Pancreas (tissue), 10 donors: ENCODE measurements around the gene NECTIN4. TPM values are rescaled to one million over a fixed set of nuclear protein-coding genes. Genes with fewer than 3 reads are reported as not detected.

Experiments
- ATAC-seq, 4 donors: fragments of 200-7000 bp; cut with Tn5 transposase; one replicate each; pipeline versions ENCODE4 v1.8.0 to v1.9.1; 2020; ENCODE audit warnings: mild to moderate bottlenecking in 4 of 4, moderate library complexity in 4 of 4
- DNase-seq, 6 donors: peaks; one replicate each; pipeline ENCODE4 v3.0.0-alpha.2; 2020
- FAIRE-seq: peaks from 2 replicates; lab custom pipeline; 2012; peaks lifted over from hg19 to GRCh38; lab: Jason Lieb, UNC
- H3K27ac ChIP-seq, 4 donors: fragments of 200-600 bp; sonication (generic); 1 replicate in 3 of 4; 2 replicates in 1 of 4; pipeline versions ENCODE4 v1.5.0 to v1.8.0; 2020
- H3K27me3 ChIP-seq, 4 donors: fragments of 200-600 bp; one replicate each; pipeline ENCODE4 v1.8.0; 2021
- H3K36me3 ChIP-seq, 3 donors: fragments of 200-600 bp; sonication (generic) in 1 of 3; one replicate each; pipeline versions ENCODE4 v1.5.0 to v1.8.0; 2020 to 2021
- H3K4me1 ChIP-seq, 3 donors: fragments of 200-600 bp; one replicate each; pipeline ENCODE4 v1.8.0; 2021
- H3K4me3 ChIP-seq, 4 donors: fragments of 200-600 bp; sonication (generic) in 2 of 4; one replicate each; pipeline versions ENCODE4 v1.5.0 to v1.8.0; 2020 to 2021
- H3K9me3 ChIP-seq, 4 donors: fragments of 200-600 bp; one replicate each; pipeline ENCODE4 v1.8.0; 2021
- CTCF ChIP-seq, 4 donors: fragments of 200-600 bp; sonication (generic) in 3 of 4; IDR thresholded peaks; one replicate each; pipeline versions ENCODE4 v1.5.0 to v1.8.0; 2021; ENCODE audit warnings: antibody characterized with exemption in 4 of 4
- WGBS, 2 donors: extraction: QIAGEN DNeasy Blood & Tissue Kit; methylation state at CpG; one replicate each; pipeline ENCODE4 v1.1.7; 2013; 5-methylcytosine and 5-hydroxymethylcytosine counted together
- intact Hi-C, 3 donors: fragments of 100-400 bp; cut with DNase I; formaldehyde crosslinking; loops; one replicate each; pipeline versions ENCODE4 v1.11.1 to v1.14.2; 2022
- polyA plus RNA-seq, 2 donors: library from polyadenylated mRNA; stranded (reverse); fragments of 200-250 nt; gene quantifications; one replicate each; pipeline ENCODE4 v1.2.3, GENCODE V29; 2013
- total RNA-seq, 6 donors: library from RNA; stranded (reverse); fragmentation: NEBNext Ultra II Directional in 4 of 6; extraction: Animal tissue kit (Norgen Biotek cat#: 25700) in 4 of 6; gene quantifications; one replicate each; pipeline versions ENCODE4 v1.2.1 to v1.2.4, GENCODE V29; 2021 to 2023
- donor health status: healthy with polysubstance abuse.
- donor health status: DM: no; HTN: no; CAD: no; lungs with moderate emphysema.
- donor health status: DM: no; HTN: no; CAD: no.
- donor health status: control.
- donor health status: control.
- donor health status: Bipolar disorder and iron deficiency.
- donor health status: DM: yes; HTN: yes; CAD: no.
- donor health status: DM: no; HTN: no; CAD: no.
- donor health status: DM: no; HTN: no; CAD: no.
- donor health status: DM: yes; HTN: yes; CAD: no.

Gene NECTIN4
- total and polyA plus RNA-seq, 8 donors = 1.7 to 9.3 (median 3.1) TPM

GRCh38 chr1:161114556-161114955, 25.2 kb upstream of the NECTIN4 start:
- Histone ChIP-seq H3K4me3 (no peak overlapping the region), H3K36me3 (no peaks in the 10 kb centered on the region), H3K4me1 (peaks cover 28 to 36% (median 30%) of the 10 kb centered on the region in 3 donors), H3K27ac (no peak overlapping the region), H3K27me3 (no peaks in the 10 kb centered on the region), H3K9me3 (no peaks in the 10 kb centered on the region)
- intact Hi-C loops = no loop called here
- DNase-seq (no peak), FAIRE-seq (no peak), ATAC-seq (no peak)
- TF ChIP-seq CTCF (IDR thresholded peaks at IDR 0.05) = no peak
- 71 to 83% methylated on average over 2 of the region's 2 CpGs for WGBS, 2 donors

GRCh38 chr1:161113915-161114314, 24.6 kb upstream of the NECTIN4 start:
- Histone ChIP-seq H3K36me3 (no peaks in the 10 kb centered on the region), H3K9me3 (no peaks in the 10 kb centered on the region), H3K4me3 (no peak overlapping the region), H3K27ac (no peak overlapping the region), H3K4me1 (peaks cover 22 to 30% (median 24%) of the 10 kb centered on the region in 3 donors), H3K27me3 (no peaks in the 10 kb centered on the region)
- DNase-seq (no peak), FAIRE-seq (no peak), ATAC-seq (no peak)
- TF ChIP-seq CTCF (IDR thresholded peaks at IDR 0.05) = no peak
- intact Hi-C loops = no loop called here
- 34 to 60% methylated on average over 1 of the region's 1 CpG for WGBS, 2 donors

- intact Hi-C loops = no loop called here
- no peak for FAIRE-seq
- no peak for DNase-seq
- H3K27ac ChIP-seq = no peak overlapping the region
- ATAC-seq = no peak
- H3K36me3 ChIP-seq = no peaks in the 10 kb centered on the region
- WGBS, 2 donors = 91% methylated on average over 2 of the region's 2 CpGs
- H3K9me3 ChIP-seq = no peaks in the 10 kb centered on the region
- TF ChIP-seq CTCF (IDR thresholded peaks at IDR 0.05) = no peak
- H3K4me1 ChIP-seq = peaks cover 16 to 25% (median 22%) of the 10 kb centered on the region in 3 donors
- no peaks in the 10 kb centered on the region for H3K27me3 ChIP-seq
- H3K4me3 ChIP-seq = no peak overlapping the region
Measured at GRCh38 chr1:161111527-161111926, 22.2 kb upstream of the NECTIN4 start.

- H3K9me3 ChIP-seq = no peaks in the 10 kb centered on the region
- intact Hi-C loops = no loop called here
- no peak for TF ChIP-seq CTCF (IDR thresholded peaks at IDR 0.05)
- H3K4me3 ChIP-seq = no peak overlapping the region
- no peaks in the 10 kb centered on the region for H3K27me3 ChIP-seq
- peaks cover 12 to 22% (median 21%) of the 10 kb centered on the region in 3 donors for H3K4me1 ChIP-seq
- ATAC-seq (no peak), FAIRE-seq (no peak), DNase-seq (no peak)
- H3K36me3 ChIP-seq = no peaks in the 10 kb centered on the region
- 88 to 96% methylated on average over 3 of the region's 3 CpGs for WGBS, 2 donors
- H3K27ac ChIP-seq = no peak overlapping the region
Measured at GRCh38 chr1:161111117-161111516, 21.8 kb upstream of the NECTIN4 start.

GRCh38 chr1:161106431-161106830, 17.1 kb upstream of the NECTIN4 start:
- no peak for ATAC-seq
- Histone ChIP-seq H3K4me3 (no peak overlapping the region), H3K4me1 (no peaks in the 10 kb centered on the region), H3K27me3 (no peaks in the 10 kb centered on the region), H3K36me3 (peaks cover 0 to 8% (median 0%) of the 10 kb centered on the region in 3 donors), H3K27ac (no peak overlapping the region), H3K9me3 (no peaks in the 10 kb centered on the region)
- no peak for DNase-seq
- FAIRE-seq = no peak
- 97 to 100% methylated on average over 1 of the region's 1 CpG for WGBS, 2 donors
- intact Hi-C loops = no loop called here
- TF ChIP-seq CTCF (IDR thresholded peaks at IDR 0.05) = no peak
